DND-41 (cell line): ENCODE measurements around the gene NR1D1.
A peak's percentile ranks its signal among the peaks of the same experiment; 100 is the strongest.

Source experiments
- ATAC-seq: fragments of 200-7000 bp; cut with Tn5 transposase; 3 replicates; pipeline ENCODE4 v1.9.1; 2021; ENCODE audit warnings: low read depth; ENCODE audit not compliant: insufficient read depth
- DNase-seq: peaks from one replicate; pipeline ENCODE4 v3.0.0-alpha.2; 2020
- H2AFZ ChIP-seq: 2 replicates; pipeline ENCODE4 v1.6.0; 2012; ENCODE audit warnings: low read depth, low read length
- H3K27ac ChIP-seq: 2 replicates; pipeline ENCODE4 v1.5.1; 2012; ENCODE audit warnings: low read length, inconsistent platforms
- H3K27me3 ChIP-seq: fragments of 200-600 bp; sonication (generic); 2 replicates; pipeline ENCODE4 v1.6.0; 2012; ENCODE audit warnings: low read length, mild to moderate bottlenecking, inconsistent platforms; ENCODE audit not compliant: insufficient read depth, poor library complexity
- H3K36me3 ChIP-seq: 2 replicates; pipeline ENCODE4 v1.5.1; 2012; ENCODE audit warnings: low read length, inconsistent platforms; ENCODE audit not compliant: insufficient read depth
- H3K4me1 ChIP-seq: 2 replicates; pipeline ENCODE4 v1.5.1; 2012; ENCODE audit warnings: mild to moderate bottlenecking, low read length; ENCODE audit not compliant: insufficient read depth
- H3K4me2 ChIP-seq: 2 replicates; pipeline ENCODE4 v1.6.0; 2012; ENCODE audit warnings: mild to moderate bottlenecking, moderate library complexity, low read length, inconsistent platforms; ENCODE audit not compliant: insufficient read depth
- H3K4me3 ChIP-seq, 2 experiments: fragments of 200-600 bp in 1 of 2; shearing (Covaris generic) in 1 of 2; 2 replicates each; pipeline ENCODE4 v1.5.1; 2012 to 2016; ENCODE audit warnings: inconsistent platforms in 2 of 2, low read length in 2 of 2, mild to moderate bottlenecking in 2 of 2, low read depth in 1 of 2, moderate library complexity in 1 of 2
- H3K79me2 ChIP-seq: 2 replicates; pipeline ENCODE4 v1.6.0; 2012; ENCODE audit warnings: low read length, inconsistent platforms; ENCODE audit not compliant: insufficient read depth
- H3K9ac ChIP-seq: 2 replicates; pipeline ENCODE4 v1.6.0; 2012; ENCODE audit warnings: low read depth, mild to moderate bottlenecking, inconsistent platforms, low read length, moderate library complexity
- H3K9me3 ChIP-seq: 2 replicates; pipeline ENCODE4 v1.5.1; 2012; ENCODE audit warnings: low read length, moderate library complexity, mild to moderate bottlenecking, inconsistent platforms; ENCODE audit not compliant: insufficient read depth, severe bottlenecking
- H4K20me1 ChIP-seq: 2 replicates; pipeline ENCODE4 v1.6.0; 2012; ENCODE audit warnings: low read length; ENCODE audit not compliant: insufficient read depth
- EZH2 ChIP-seq: IDR thresholded peaks from 3 replicates; pipeline ENCODE4 v1.6.1; 2012; ENCODE audit warnings: borderline replicate concordance, low read depth, mild to moderate bottlenecking, moderate library complexity, low read length, inconsistent platforms; ENCODE audit not compliant: severe bottlenecking
- TF ChIP-seq, protein P1 (sequence below): IDR thresholded peaks from 2 replicates; pipeline ENCODE4 v1.5.1; 2012; ENCODE audit warnings: borderline replicate concordance, low read length, moderate library complexity, mild to moderate bottlenecking; ENCODE audit not compliant: poor library complexity, severe bottlenecking; ENCODE audit errors: extremely low read depth

The NR1D1 gene

DNA sequence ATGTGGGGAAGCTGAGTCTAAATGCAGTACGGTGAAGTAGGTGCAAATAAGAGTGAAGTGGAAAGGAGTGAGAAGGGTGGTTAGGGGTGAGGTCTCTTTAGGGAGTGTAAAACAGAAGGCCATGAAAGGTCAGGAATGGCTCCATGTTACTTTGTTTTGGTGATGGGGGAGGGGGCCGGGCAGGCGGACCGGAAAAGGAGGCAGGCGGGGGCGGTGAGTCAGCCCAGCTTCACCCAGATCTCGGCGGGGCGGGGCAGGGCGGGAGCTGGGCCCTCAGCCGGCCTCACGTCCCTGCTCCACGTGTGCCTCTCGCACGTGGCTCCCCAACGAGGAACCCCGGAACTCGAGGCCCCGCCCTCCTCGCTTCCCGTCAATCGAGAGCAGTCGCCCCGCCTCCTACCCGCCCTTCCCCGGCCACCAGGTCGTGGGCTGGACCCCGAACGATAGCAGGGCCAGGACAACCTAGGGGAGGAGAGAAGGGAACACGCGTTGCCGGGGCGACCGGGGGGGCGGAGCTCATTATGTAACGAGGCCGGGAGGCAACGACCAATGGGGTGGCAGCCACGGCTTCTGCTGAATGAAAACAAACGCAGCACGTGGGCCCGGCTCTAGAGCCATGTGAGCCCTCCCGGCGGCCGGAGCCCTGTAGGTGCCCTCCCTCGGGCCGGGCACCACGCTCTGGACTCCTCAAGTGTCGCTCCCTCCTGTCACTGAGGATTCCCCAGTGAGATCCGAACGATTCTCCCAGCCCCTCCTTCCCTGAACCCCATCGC lies 1.4 kb downstream of the NR1D1 start:
- peak overlapping the region; percentile 97 for H3K4me2 ChIP-seq

DNA sequence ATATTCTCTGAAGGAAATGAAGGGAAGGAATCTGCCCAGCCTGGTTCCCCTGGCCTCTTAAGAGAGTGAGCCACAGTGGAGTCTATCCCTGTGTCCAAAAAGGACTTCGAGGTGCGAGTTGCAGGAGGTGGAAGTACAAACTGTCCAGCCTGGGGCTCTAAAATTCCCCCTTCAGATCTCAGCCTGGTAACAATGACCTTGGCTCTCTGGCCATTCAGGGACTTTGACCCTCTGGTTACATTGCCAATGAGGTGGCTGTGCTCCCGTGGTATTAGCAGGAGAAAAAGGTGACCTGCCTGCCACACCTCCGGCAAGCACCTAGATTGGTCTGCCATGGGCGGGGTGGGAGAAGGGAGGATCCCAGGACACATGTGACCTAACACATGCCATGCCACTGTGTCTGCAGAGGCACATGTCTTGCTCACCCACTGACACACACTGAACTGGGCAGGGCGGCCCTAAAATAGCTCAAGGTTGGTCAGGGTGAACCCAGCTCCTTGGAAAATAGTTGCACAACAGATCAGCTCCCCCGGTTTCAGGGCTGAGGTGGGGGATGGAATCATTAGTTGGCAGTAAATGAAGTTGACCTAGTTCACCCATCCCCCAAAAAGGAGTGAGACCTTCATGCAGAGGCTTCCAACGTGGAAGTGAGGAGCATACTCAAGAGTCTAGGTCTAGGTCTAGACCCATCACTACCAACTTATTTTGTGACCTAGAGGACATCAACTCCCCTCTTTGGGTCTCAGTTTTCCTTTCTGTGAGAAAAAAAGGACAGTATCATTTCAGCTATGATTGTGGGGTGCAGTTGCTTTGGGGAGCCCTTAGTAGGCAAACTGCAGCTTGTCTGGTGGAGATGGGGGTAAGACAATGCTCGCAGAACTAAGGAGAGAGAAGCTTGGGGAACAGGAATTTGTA lies 2.2 kb downstream of the NR1D1 start:
- Histone ChIP-seq H3K79me2 (peaks cover 18% of the 10 kb centered on the region), H2AFZ (peak overlapping the region; percentile 60), H3K4me2 (peak overlapping the region; percentile 97), H3K27me3 (no peaks in the 10 kb centered on the region), H3K4me3 (peak overlapping the region in 1 of 2 experiments; percentile 45; a peak in 2 of 4 replicates), H3K9ac (peak overlapping the region; percentile 43), H3K9me3 (no peaks in the 10 kb centered on the region), H3K4me1 (peaks cover 44% of the 10 kb centered on the region), H4K20me1 (no peaks in the 10 kb centered on the region), H3K36me3 (peaks cover 42% of the 10 kb centered on the region), H3K27ac (peak overlapping the region; percentile 88)
- DNase-seq = no peak
- no peak for TF ChIP-seq EZH2
- TF ChIP-seq, protein P1, sequence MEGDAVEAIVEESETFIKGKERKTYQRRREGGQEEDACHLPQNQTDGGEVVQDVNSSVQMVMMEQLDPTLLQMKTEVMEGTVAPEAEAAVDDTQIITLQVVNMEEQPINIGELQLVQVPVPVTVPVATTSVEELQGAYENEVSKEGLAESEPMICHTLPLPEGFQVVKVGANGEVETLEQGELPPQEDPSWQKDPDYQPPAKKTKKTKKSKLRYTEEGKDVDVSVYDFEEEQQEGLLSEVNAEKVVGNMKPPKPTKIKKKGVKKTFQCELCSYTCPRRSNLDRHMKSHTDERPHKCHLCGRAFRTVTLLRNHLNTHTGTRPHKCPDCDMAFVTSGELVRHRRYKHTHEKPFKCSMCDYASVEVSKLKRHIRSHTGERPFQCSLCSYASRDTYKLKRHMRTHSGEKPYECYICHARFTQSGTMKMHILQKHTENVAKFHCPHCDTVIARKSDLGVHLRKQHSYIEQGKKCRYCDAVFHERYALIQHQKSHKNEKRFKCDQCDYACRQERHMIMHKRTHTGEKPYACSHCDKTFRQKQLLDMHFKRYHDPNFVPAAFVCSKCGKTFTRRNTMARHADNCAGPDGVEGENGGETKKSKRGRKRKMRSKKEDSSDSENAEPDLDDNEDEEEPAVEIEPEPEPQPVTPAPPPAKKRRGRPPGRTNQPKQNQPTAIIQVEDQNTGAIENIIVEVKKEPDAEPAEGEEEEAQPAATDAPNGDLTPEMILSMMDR = no peak
- ATAC-seq = no peak

More for the DNA sequence above, 1.4 kb downstream of the NR1D1 start:
- Histone ChIP-seq H3K36me3 (peaks cover 33% of the 10 kb centered on the region), H3K27ac (peak overlapping the region; percentile 88), H3K9me3 (no peaks in the 10 kb centered on the region), H2AFZ (peak overlapping the region; percentile 60), H3K4me1 (peaks cover 48% of the 10 kb centered on the region), H3K4me3 (peak overlapping the region; percentile 41 to 83; a peak in 3 of 4 replicates), H4K20me1 (no peaks in the 10 kb centered on the region), H3K79me2 (peaks cover 18% of the 10 kb centered on the region), H3K9ac (peak overlapping the region; percentile 69), H3K27me3 (no peaks in the 10 kb centered on the region)
- peak; percentile 99 for DNase-seq
- TF ChIP-seq, protein P1 = peak; percentile 3
- TF ChIP-seq EZH2 = no peak
- ATAC-seq = peak; percentile 81

DNA sequence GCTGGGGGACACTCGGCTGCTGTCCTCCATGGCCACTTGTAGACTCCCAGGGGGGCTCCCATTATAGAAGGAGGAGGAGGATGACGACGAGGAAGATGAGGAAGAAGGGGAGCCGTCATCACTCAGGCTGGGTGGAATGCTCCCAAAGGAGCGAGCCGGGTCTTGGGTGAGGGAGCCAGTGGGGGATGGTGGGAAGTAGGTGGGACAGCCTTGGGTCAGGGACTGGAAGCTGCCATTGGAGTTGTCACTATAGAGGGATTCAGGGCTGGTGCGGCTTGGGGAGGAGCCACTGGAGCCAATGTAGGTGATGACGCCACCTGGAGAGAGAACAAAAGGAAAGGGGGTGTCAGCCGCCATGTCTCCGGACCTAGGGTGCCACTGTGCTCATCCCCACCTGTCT lies 3.3 kb downstream of the NR1D1 start:
- H3K4me3 ChIP-seq = no peak overlapping the region
- H3K9me3 ChIP-seq = no peaks in the 10 kb centered on the region
- H3K9ac ChIP-seq = no peak overlapping the region
- no peaks in the 10 kb centered on the region for H4K20me1 ChIP-seq
- no peak overlapping the region for H3K27ac ChIP-seq
- ATAC-seq (no peak), DNase-seq (no peak)
- peaks cover 41% of the 10 kb centered on the region for H3K4me1 ChIP-seq
- H3K36me3 ChIP-seq = peaks cover 48% of the 10 kb centered on the region
- TF ChIP-seq, protein P1 = no peak
- TF ChIP-seq EZH2 = no peak
- H3K79me2 ChIP-seq = peaks cover 18% of the 10 kb centered on the region
- no peak overlapping the region for H2AFZ ChIP-seq
- no peak overlapping the region for H3K4me2 ChIP-seq
- H3K27me3 ChIP-seq = no peaks in the 10 kb centered on the region
